Stimulated activated CD4-positive, alpha-beta T cell treated with anti-CD3 and anti-CD28 coated beads, Interleukin-4, amount 100 ng/mL, for 48 hours (primary cell): ENCODE results near the gene FOXL3.

Experiments used
- DNase-seq, 2 donors: peaks; one replicate each; pipeline ENCODE4 v3.0.0-alpha.2; 2020; ENCODE audit warnings: low read depth in 2 of 2

FOXL3 gene

GRCh38 chr7:255038-255435, 34.9 kb upstream of the FOXL3 start:
- no peak for DNase-seq

GRCh38 chr7:255721-256361, 34.1 kb upstream of the FOXL3 start:
- no peak for DNase-seq

DNA sequence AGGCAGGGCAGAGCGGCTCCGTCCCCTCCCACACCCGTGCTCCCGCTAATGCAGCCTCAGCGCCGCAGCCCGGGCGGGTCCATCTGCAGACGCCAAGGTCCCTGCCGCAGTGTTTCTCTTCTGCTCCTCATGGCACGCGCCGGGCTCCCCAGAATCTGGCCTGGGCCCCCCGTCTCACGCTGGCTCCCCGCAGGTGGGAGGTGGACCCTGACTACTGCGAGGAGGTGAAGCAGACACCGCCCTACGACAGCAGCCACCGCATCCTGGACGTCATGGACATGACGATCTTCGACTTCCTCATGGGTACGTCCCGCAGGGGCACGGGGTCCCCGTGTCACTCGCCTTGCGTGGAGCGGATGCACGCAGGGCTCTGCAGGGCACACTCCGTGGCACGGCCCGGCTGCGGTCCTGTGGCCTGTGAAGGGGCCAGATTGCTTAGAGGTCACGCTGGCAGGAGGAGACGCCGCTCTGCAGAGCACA, 33.5 kb upstream of the FOXL3 start:
- no peak for DNase-seq

GRCh38 chr7:256981-257646, 32.9 kb upstream of the FOXL3 start:
- DNase-seq, result no peak

GRCh38 chr7:257647-257992, 32.4 kb upstream of the FOXL3 start:
- DNase-seq, result no peak

DNA sequence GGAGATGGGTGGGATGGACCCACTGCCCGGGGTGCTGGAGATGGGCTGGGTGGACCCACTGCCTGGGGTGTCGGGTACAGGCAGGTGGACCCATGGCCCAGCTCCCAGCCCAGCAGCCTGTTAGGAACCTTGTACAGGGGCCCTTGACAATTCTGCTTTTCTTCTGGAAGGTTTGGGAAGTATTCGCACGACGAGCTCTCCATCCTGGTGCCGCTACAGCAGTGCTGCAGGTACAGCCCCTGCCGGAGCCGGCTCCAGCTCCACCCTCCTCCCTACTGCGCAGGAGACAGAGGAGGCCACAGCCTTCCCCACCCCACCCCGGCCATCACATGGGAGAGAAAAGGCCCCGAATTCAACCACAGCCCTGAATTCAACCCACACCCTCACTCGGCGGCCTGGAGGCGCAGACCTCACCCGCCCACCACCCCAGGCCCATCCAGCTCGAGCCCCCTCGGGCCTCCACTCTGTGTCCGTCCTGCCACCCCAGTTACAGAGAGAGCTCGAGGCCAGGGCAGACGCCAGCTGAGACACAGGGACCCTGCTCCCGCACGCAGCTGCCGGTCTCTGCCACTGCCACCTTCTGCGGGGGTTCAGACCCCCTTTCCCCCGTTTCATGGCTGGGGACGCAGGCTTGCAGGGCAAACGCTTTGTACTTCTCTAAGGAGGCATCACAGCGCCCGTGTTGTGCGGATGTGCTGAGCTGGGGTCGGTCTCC, 31.3 kb upstream of the FOXL3 start:
- DNase-seq, result no peak

DNA sequence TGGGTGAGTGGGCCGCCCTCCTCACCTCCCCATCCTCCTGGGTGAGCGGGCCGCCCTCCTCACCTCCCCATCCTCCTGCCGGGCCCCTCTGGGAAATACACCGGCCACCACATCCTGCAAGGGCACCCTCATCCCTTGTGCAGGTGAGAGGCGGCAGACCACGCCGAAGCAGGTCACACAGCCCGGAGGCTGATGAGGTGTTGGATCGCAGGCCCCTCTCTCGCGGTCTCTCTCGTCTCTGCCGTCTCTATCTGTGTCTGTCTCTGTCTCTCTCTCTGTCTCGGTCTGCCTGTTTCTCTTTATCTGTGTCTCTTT, 30.8 kb upstream of the FOXL3 start:
- DNase-seq, result no peak

- no peak for DNase-seq
Observed at GRCh38 chr7:259751-260405, 30.1 kb upstream of the FOXL3 start.

DNA sequence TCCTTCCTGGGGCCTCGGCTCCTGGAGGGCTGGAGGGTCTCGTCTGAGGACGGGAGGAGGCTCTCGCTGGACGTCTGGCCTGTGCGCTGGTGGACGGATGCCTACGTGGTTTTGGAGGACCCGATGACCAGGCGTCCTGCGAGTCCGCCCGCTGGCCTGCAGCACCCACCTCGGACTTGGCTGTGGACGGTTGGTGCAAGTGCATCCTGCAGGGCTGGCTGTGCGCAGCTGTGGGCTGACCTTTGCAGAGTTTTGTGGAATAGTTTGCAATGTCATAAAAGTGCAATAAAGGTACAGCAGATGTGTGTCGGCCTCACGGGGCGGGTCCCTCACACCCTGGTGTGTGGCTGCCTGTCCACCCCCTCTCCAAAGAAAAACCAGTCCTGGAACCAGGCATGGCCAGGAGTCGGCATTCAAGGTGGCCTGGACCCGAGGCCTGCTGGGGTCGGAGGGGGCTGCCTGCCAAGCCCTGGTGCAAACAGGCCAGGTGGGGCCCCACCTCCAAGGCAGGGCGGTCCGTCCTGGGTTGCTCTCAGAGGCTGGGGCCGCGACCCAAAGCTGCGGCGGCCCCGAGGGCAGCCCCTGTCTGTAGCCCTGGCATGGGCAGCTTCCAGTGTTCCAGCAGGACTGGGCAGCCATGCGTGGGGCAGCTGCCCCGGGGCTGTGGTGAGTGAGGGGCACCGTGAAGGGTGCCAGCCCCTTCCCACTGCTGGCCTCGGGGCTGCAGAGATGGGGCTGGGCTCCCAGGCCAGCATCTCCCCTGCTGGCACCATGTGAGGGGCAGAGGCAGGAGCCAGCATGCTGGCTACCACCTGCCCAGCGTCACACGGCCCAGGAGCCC, 29.3 kb upstream of the FOXL3 start:
- DNase-seq, result no peak

GRCh38 chr7:261341-262250, 28.4 kb upstream of the FOXL3 start:
- DNase-seq, result no peak

- no peak for DNase-seq
Observed at GRCh38 chr7:262251-262572, 27.8 kb upstream of the FOXL3 start.

DNA sequence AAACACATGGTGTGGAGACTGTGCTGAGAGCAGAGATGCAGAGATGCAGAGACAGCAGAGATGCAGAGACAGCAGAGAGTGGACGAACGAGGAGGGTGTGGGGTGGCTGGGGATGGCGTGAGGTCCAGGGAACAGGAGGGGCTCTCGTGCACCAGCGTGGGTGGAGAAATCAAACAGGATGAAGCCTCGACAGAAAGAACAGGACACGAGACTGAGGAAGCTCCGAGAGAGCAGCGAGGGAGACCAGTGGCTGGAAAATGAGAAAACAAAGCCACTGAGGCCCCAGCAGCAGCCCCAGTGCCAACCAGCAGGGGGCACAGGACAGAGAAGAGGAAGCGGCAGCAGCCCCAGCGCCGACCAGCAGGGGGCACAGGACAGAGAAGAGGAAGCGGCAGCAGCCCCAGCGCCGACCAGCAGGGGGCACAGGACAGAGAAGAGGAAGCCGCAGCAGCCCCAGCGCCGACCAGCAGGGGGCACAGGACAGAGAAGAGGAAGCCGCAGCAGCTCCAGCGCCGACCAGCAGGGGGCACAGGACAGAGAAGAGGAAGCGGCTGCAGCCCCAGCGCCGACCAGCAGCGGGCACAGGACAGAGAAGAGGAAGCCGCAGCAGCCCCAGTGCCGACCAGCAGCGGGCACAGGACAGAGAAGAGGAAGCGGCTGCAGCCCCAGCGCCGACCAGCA, 27.2 kb upstream of the FOXL3 start:
- DNase-seq, result peak; percentile 76 to 90

DNA sequence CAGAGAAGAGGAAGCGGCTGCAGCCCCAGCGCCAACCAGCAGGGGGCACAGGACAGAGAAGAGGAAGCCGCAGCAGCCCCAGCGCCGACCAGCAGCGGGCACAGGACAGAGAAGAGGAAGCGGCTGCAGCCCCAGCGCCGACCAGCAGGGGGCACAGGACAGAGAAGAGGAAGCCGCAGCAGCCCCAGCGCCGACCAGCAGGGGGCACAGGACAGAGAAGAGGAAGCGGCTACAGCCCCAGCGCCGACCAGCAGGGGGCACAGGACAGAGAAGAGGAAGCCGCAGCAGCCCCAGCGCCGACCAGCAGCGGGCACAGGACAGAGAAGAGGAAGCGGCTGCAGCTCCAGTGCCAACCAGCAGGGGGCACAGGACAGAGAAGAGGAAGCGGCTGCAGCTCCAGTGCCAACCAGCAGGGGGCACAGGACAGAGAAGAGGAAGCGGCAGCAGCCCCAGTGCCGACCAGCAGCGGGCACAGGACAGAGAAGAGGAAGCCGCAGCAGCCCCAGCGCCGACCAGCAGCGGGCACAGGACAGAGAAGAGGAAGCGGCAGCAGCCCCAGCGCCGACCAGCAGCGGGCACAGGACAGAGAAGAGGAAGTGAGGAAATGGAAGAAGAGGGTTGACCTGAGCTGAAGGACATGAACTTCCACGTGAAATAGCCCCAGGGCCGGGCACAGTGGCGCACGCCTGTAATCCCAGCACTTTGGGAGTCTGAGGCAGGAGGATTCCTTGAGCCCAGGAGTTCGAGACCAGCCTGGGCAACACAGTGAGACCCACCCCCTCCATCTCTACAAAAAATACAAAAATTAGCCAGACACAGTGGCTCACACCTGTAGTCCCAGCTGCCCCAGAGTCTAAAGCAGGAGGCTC, 26.3 kb upstream of the FOXL3 start:
- peak; percentile 17 to 81 for DNase-seq

- no peak for DNase-seq
Observed at GRCh38 chr7:264541-265191, 25.3 kb upstream of the FOXL3 start.

- no peak for DNase-seq
Observed at GRCh38 chr7:265192-265997, 24.6 kb upstream of the FOXL3 start.

DNA sequence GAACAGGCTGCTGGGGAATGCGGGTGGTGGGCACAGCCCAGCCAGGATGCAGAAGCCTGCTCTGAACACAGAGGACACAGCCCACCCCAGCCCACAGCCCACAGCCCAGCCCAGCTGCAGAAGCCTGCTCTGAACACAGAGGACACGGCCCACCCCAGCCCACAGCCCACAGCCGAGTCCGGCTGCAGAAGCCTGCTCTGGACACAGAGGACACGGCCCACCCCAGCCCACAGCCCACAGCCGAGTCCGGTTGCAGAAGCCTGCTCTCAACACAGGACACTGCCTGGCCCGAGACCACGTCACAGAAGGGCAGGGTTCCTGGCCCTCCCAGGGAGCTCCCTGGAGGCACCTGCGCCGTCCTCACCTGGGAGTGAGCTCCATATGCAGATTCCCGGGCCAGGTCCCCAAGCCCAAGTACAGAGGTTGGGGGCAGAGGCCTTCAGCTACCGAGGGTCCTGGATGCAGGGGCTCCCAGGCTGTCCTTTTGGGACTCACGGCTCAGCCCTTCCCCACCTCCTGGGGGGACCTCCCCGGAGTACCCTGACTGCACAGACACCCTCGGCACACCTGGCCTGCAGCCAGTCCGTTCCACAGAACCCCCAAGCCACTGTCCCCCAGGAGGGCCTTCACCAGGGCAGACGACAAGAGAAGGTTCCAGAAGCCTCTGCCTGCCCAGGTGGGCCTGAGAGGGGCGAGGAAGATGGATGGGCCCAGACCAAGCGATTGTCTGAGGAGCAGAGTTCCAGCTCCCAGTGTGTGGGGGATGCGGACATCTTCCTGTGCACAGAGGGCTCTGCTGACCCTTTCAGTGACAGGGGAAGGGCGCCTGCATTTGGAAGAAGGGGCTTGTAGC, 23.7 kb upstream of the FOXL3 start:
- DNase-seq, result no peak
